Activated CD4-positive, alpha-beta memory T cell treated with anti-CD3 and anti-CD28 coated beads, Interleukin-2, amount 10 ng/mL, durations not matched to agents 7 days and 5 days (primary cell): ENCODE results near the gene TOM1L2. TPM values are rescaled to one million over a fixed set of nuclear protein-coding genes. Genes with fewer than 3 reads are reported as not detected.

Source experiments
- CTCF ChIA-PET: fragments of 350-600 bp; sonication (Branson Sonifier 250); formaldehyde crosslinking; loops from one replicate; lab custom pipeline; 2021; ENCODE audit warnings: antibody characterized with exemption, inconsistent platforms; lab: Charles Lee
- POLR2A ChIA-PET: fragments of 350-600 bp; sonication (Branson Sonifier 250); formaldehyde crosslinking; loops from one replicate; lab custom pipeline; 2021; ENCODE audit warnings: antibody characterized with exemption; lab: Charles Lee
- DNase-seq: peaks from one replicate; pipeline ENCODE4 v3.0.0-alpha.2; 2020
- H3K27ac Mint-ChIP-seq: one replicate; pipeline ENCODE4 v1.8.0; 2021; ENCODE audit warnings: mild to moderate bottlenecking, mixed read lengths
- H3K27me3 Mint-ChIP-seq: one replicate; pipeline ENCODE4 v1.8.0; 2021; ENCODE audit warnings: mixed read lengths
- H3K36me3 Mint-ChIP-seq: one replicate; pipeline ENCODE4 v1.8.0; 2021; ENCODE audit warnings: low read depth, mixed read lengths
- H3K4me1 Mint-ChIP-seq: one replicate; pipeline ENCODE4 v1.8.0; 2021; ENCODE audit warnings: mixed read lengths
- H3K4me3 Mint-ChIP-seq: one replicate; pipeline ENCODE4 v1.8.0; 2021; ENCODE audit warnings: mild to moderate bottlenecking, mixed read lengths
- H3K9me3 Mint-ChIP-seq: one replicate; pipeline ENCODE4 v1.8.0; 2021; ENCODE audit warnings: mixed read lengths
- total RNA-seq, 2 experiments: library from RNA; stranded (reverse); gene quantifications; one replicate each; pipeline ENCODE4 v1.2.3, GENCODE V29; 2021

TOM1L2 gene
- total RNA-seq, 2 experiments from 2014 or later, result 29.3 to 30.3 TPM

- Mint-ChIP-seq H3K4me3 (no peak overlapping the region), H3K27me3 (no peaks in the 10 kb centered on the region), H3K9me3 (no peaks in the 10 kb centered on the region), H3K4me1 (peaks cover 50% of the 10 kb centered on the region), H3K36me3 (peaks cover under 1% of the 10 kb centered on the region), H3K27ac (no peak overlapping the region)
- CTCF ChIA-PET, result no interaction called here
- DNase-seq, result no peak
- POLR2A ChIA-PET, result interaction anchor here (1.1 to 8.5 kb wide), 8 partner anchors 7 to 342 kb away, joined by 3 to 170 read pairs (median 8); partner anchors contain the start of gene ALKBH5
These were observed 129.9 kb downstream of the TOM1L2 start for GRCh38 chr17:17842111-17842876.

GRCh38 chr17:17841601-17842025 is 130.6 kb downstream of the TOM1L2 start:
- Mint-ChIP-seq H3K27me3 (no peaks in the 10 kb centered on the region), H3K36me3 (peaks cover 4% of the 10 kb centered on the region), H3K9me3 (no peaks in the 10 kb centered on the region), H3K4me1 (peaks cover 48% of the 10 kb centered on the region), H3K4me3 (no peak overlapping the region), H3K27ac (no peak overlapping the region)
- ChIA-PET CTCF (interaction anchor here (1.1 to 1.3 kb wide), 3 partner anchors 14 to 29 kb away, joined by 3 read pairs; no protein-coding TSS in a partner anchor), POLR2A (interaction anchor here (1.2 to 8.5 kb wide), 8 partner anchors 8 to 33 kb away, joined by 3 to 170 read pairs (median 8); no protein-coding TSS in a partner anchor)
- no peak for DNase-seq

GRCh38 chr17:17840751-17841591 is 131.2 kb downstream of the TOM1L2 start:
- H3K36me3 Mint-ChIP-seq, result peaks cover 6% of the 10 kb centered on the region
- H3K27me3 Mint-ChIP-seq, result no peaks in the 10 kb centered on the region
- no peak for DNase-seq
- ChIA-PET CTCF (interaction anchor here (1.1 to 1.3 kb wide), 3 partner anchors 14 to 28 kb away, joined by 3 read pairs; no protein-coding TSS in a partner anchor), POLR2A (interaction anchor here (0.6 to 8.5 kb wide), 12 partner anchors 9 to 48 kb away, joined by 3 to 170 read pairs (median 4); no protein-coding TSS in a partner anchor)
- H3K27ac Mint-ChIP-seq, result peak overlapping the region; percentile 87
- no peaks in the 10 kb centered on the region for H3K9me3 Mint-ChIP-seq
- H3K4me1 Mint-ChIP-seq, result peaks cover 48% of the 10 kb centered on the region
- peak overlapping the region; percentile 73 for H3K4me3 Mint-ChIP-seq

GRCh38 chr17:17839791-17840707 is 132.2 kb downstream of the TOM1L2 start:
- Mint-ChIP-seq H3K4me3 (peak overlapping the region; percentile 80), H3K27me3 (no peaks in the 10 kb centered on the region), H3K4me1 (peaks cover 58% of the 10 kb centered on the region), H3K27ac (peak overlapping the region; percentile 94), H3K9me3 (no peaks in the 10 kb centered on the region), H3K36me3 (peaks cover 13% of the 10 kb centered on the region)
- peak; percentile 88 for DNase-seq
- ChIA-PET CTCF (interaction anchor here (1.1 to 2.4 kb wide), 4 partner anchors 14 to 27 kb away, joined by 3 to 8 read pairs (median 3); no protein-coding TSS in a partner anchor), POLR2A (interaction anchor here (0.6 to 8.5 kb wide), 11 partner anchors 8 to 48 kb away, joined by 3 to 322 read pairs (median 11); no protein-coding TSS in a partner anchor)

- peaks cover 29% of the 10 kb centered on the region for H3K36me3 Mint-ChIP-seq
- CTCF ChIA-PET, result interaction anchor here (0.9 to 2.4 kb wide), 4 partner anchors 9 to 195 kb away, joined by 3 to 8 read pairs (median 4); no protein-coding TSS in a partner anchor
- H3K9me3 Mint-ChIP-seq, result no peaks in the 10 kb centered on the region
- no peak for DNase-seq
- H3K4me1 Mint-ChIP-seq, result peaks cover 75% of the 10 kb centered on the region
- POLR2A ChIA-PET, result interaction anchor here (1.2 to 8.5 kb wide), 5 partner anchors 10 to 97 kb away, joined by 3 to 322 read pairs (median 170); no protein-coding TSS in a partner anchor
- peak overlapping the region; percentile 94 for H3K27ac Mint-ChIP-seq
- peak overlapping the region; percentile 80 for H3K4me3 Mint-ChIP-seq
- H3K27me3 Mint-ChIP-seq, result no peaks in the 10 kb centered on the region
These were observed 133.9 kb downstream of the TOM1L2 start for GRCh38 chr17:17837966-17838962.

- H3K4me3 Mint-ChIP-seq, result peak overlapping the region; percentile 80
- H3K9me3 Mint-ChIP-seq, result no peaks in the 10 kb centered on the region
- H3K4me1 Mint-ChIP-seq, result peaks cover 76% of the 10 kb centered on the region
- no peaks in the 10 kb centered on the region for H3K27me3 Mint-ChIP-seq
- CTCF ChIA-PET, result interaction anchor here (0.9 to 2.6 kb wide), 3 partner anchors 17 to 196 kb away, joined by 3 to 23 read pairs (median 8); no protein-coding TSS in a partner anchor
- DNase-seq, result no peak
- POLR2A ChIA-PET, result interaction anchor here (1.0 to 8.5 kb wide), 11 partner anchors 10 to 198 kb away, joined by 3 to 322 read pairs (median 13); partner anchors contain the start of genes DRC3 and TOM1L2
- peak overlapping the region; percentile 94 for H3K27ac Mint-ChIP-seq
- H3K36me3 Mint-ChIP-seq, result peaks cover 30% of the 10 kb centered on the region
These were observed 134.8 kb downstream of the TOM1L2 start for GRCh38 chr17:17837380-17837821.

- POLR2A ChIA-PET, result interaction anchor here (0.6 to 8.5 kb wide), 23 partner anchors 11 to 556 kb away, joined by 3 to 322 read pairs (median 7); partner anchors contain the start of genes ATPAF2, COPS3, DRC3 and GID4
- Mint-ChIP-seq H3K4me1 (peaks cover 77% of the 10 kb centered on the region), H3K9me3 (no peaks in the 10 kb centered on the region), H3K27ac (peak within 1 kb of the TSS; percentile 94), H3K4me3 (peak within 1 kb of the TSS; percentile 80), H3K27me3 (no peaks in the 10 kb centered on the region), H3K36me3 (peaks cover 35% of the 10 kb centered on the region)
- peak; percentile 73 for DNase-seq
- CTCF ChIA-PET, result interaction anchor here (1.0 to 2.6 kb wide), 5 partner anchors 11 to 25 kb away, joined by 4 to 23 read pairs (median 11); no protein-coding TSS in a partner anchor
These were observed 135.3 kb downstream of the TOM1L2 start, which contains the start of gene SREBF1 for GRCh38 chr17:17836818-17837379. TSS of gene SREBF1 (minus strand) at chr17:17836986. CDS start at chr17:17836817, 169 bp downstream.

GRCh38 chr17:17836250-17836817 is 135.9 kb downstream of the TOM1L2 start:
- Mint-ChIP-seq H3K27me3 (no peaks in the 10 kb centered on the region), H3K9me3 (no peaks in the 10 kb centered on the region), H3K27ac (peak overlapping the region; percentile 85), H3K4me1 (peaks cover 72% of the 10 kb centered on the region), H3K4me3 (peak overlapping the region; percentile 80), H3K36me3 (peaks cover 39% of the 10 kb centered on the region)
- DNase-seq, result peak; percentile 98
- ChIA-PET CTCF (interaction anchor here (0.6 to 2.6 kb wide), 11 partner anchors 10 to 186 kb away, joined by 3 to 23 read pairs (median 4); no protein-coding TSS in a partner anchor), POLR2A (interaction anchor here (0.6 to 8.5 kb wide), 28 partner anchors 8 to 556 kb away, joined by 3 to 322 read pairs (median 6); partner anchors contain the start of genes ATPAF2, COPS3, DRC3 and GID4)

GRCh38 chr17:17835415-17836249 is 136.6 kb downstream of the TOM1L2 start:
- H3K4me3 Mint-ChIP-seq, result peak overlapping the region; percentile 80
- CTCF ChIA-PET, result interaction anchor here (0.6 to 2.6 kb wide), 11 partner anchors 9 to 187 kb away, joined by 3 to 23 read pairs (median 4); no protein-coding TSS in a partner anchor
- H3K36me3 Mint-ChIP-seq, result peaks cover 44% of the 10 kb centered on the region
- no peak for DNase-seq
- peaks cover 67% of the 10 kb centered on the region for H3K4me1 Mint-ChIP-seq
- POLR2A ChIA-PET, result interaction anchor here (0.7 to 8.5 kb wide), 24 partner anchors 9 to 555 kb away, joined by 3 to 322 read pairs (median 6); partner anchors contain the start of genes ATPAF2, COPS3, DRC3 and GID4
- H3K9me3 Mint-ChIP-seq, result no peaks in the 10 kb centered on the region
- no peaks in the 10 kb centered on the region for H3K27me3 Mint-ChIP-seq
- H3K27ac Mint-ChIP-seq, result peak overlapping the region; percentile 85
